Smooth muscle cell (in vitro differentiated cells): ENCODE data around the gene SEPTIN5. TPM values are rescaled to one million over a fixed set of nuclear protein-coding genes. Genes with fewer than 3 reads are reported as not detected.

Source experiments
- DNase-seq: peaks from one replicate; lab custom pipeline; 2025; ENCODE audit not compliant: unreplicated experiment; lab: John Stamatoyannopoulos, UW
- H2AFZ ChIP-seq: fragments of 200-600 bp; sonication (generic); 2 replicates; pipeline ENCODE4 v1.6.0; 2016; ENCODE audit warnings: antibody characterized with exemption, low read depth, mild to moderate bottlenecking
- H3F3A ChIP-seq: fragments of 200-600 bp; sonication (generic); 2 replicates; pipeline ENCODE4 v1.6.0; 2017; ENCODE audit warnings: antibody characterized with exemption, low read depth
- H3K27ac ChIP-seq: fragments of 200-600 bp; sonication (generic); 2 replicates; pipeline ENCODE4 v1.5.1; 2016; ENCODE audit warnings: low read depth, mild to moderate bottlenecking
- H3K27me3 ChIP-seq: fragments of 200-600 bp; sonication (generic); 2 replicates; pipeline ENCODE4 v1.6.1; 2016; ENCODE audit warnings: low read depth, mild to moderate bottlenecking
- H3K36me3 ChIP-seq: fragments of 200-600 bp; sonication (generic); 2 replicates; pipeline ENCODE4 v1.5.1; 2016; ENCODE audit warnings: low read depth
- H3K4me1 ChIP-seq: fragments of 200-600 bp; sonication (generic); 2 replicates; pipeline ENCODE4 v1.5.1; 2016; ENCODE audit warnings: low read depth
- H3K4me2 ChIP-seq: fragments of 200-600 bp; sonication (generic); 2 replicates; pipeline ENCODE4 v1.6.0; 2016; ENCODE audit warnings: mild to moderate bottlenecking
- H3K4me3 ChIP-seq: fragments of 200-600 bp; sonication (generic); 2 replicates; pipeline ENCODE4 v1.5.1; 2016; ENCODE audit warnings: mild to moderate bottlenecking
- H3K79me2 ChIP-seq: fragments of 200-600 bp; sonication (generic); 2 replicates; pipeline ENCODE4 v1.6.0; 2016; ENCODE audit warnings: low read depth, mild to moderate bottlenecking
- H3K9ac ChIP-seq: fragments of 200-600 bp; sonication (generic); 2 replicates; pipeline ENCODE4 v1.6.0; 2016; ENCODE audit warnings: low read depth
- H3K9me3 ChIP-seq: fragments of 200-600 bp; sonication (generic); replicated peaks from 2 replicates; pipeline ENCODE4 v1.5.1; 2016; ENCODE audit warnings: low read depth
- H4K20me1 ChIP-seq: fragments of 200-600 bp; sonication (generic); 2 replicates; pipeline ENCODE4 v1.6.0; 2016; ENCODE audit warnings: low read depth
- WGBS: methylation state at CpG from one replicate; pipeline ENCODE4 v1.1.7; 2016; ENCODE audit warnings: low lambda C conversion rate; 5-methylcytosine and 5-hydroxymethylcytosine counted together
- polyA plus RNA-seq: library from polyadenylated mRNA; unstranded; fragments of >200 nt; fragmentation: Nextera tagmentation; extraction: Ambion mirVana; gene quantifications from 2 replicates; pipeline ENCODE4 v1.2.1, GENCODE V29; 2016
- total RNA-seq: library from RNA; depleted of rRNA; stranded (reverse); fragments of >200 nt; gene quantifications from 2 replicates; pipeline ENCODE4 v1.2.3, GENCODE V29; 2014
- TF ChIP-seq, protein P1 (sequence below): fragments of 200-600 bp; sonication (generic); IDR thresholded peaks from 2 replicates; pipeline ENCODE4 v1.5.1; 2017; ENCODE audit warnings: borderline replicate concordance, mild to moderate bottlenecking, antibody characterized with exemption; ENCODE audit not compliant: insufficient read depth, poor library complexity, severe bottlenecking

Gene SEPTIN5
- total and polyA plus RNA-seq, 2 experiments from 2014 or later = 26.6 to 64.1 TPM

GRCh38 chr22:19713650-19714311 is 522 bp upstream of the SEPTIN5 start:
- no peak for DNase-seq
- H3K36me3 ChIP-seq = no peaks in the 10 kb centered on the region
- TF ChIP-seq, protein P1, sequence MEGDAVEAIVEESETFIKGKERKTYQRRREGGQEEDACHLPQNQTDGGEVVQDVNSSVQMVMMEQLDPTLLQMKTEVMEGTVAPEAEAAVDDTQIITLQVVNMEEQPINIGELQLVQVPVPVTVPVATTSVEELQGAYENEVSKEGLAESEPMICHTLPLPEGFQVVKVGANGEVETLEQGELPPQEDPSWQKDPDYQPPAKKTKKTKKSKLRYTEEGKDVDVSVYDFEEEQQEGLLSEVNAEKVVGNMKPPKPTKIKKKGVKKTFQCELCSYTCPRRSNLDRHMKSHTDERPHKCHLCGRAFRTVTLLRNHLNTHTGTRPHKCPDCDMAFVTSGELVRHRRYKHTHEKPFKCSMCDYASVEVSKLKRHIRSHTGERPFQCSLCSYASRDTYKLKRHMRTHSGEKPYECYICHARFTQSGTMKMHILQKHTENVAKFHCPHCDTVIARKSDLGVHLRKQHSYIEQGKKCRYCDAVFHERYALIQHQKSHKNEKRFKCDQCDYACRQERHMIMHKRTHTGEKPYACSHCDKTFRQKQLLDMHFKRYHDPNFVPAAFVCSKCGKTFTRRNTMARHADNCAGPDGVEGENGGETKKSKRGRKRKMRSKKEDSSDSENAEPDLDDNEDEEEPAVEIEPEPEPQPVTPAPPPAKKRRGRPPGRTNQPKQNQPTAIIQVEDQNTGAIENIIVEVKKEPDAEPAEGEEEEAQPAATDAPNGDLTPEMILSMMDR = no peak

DNA sequence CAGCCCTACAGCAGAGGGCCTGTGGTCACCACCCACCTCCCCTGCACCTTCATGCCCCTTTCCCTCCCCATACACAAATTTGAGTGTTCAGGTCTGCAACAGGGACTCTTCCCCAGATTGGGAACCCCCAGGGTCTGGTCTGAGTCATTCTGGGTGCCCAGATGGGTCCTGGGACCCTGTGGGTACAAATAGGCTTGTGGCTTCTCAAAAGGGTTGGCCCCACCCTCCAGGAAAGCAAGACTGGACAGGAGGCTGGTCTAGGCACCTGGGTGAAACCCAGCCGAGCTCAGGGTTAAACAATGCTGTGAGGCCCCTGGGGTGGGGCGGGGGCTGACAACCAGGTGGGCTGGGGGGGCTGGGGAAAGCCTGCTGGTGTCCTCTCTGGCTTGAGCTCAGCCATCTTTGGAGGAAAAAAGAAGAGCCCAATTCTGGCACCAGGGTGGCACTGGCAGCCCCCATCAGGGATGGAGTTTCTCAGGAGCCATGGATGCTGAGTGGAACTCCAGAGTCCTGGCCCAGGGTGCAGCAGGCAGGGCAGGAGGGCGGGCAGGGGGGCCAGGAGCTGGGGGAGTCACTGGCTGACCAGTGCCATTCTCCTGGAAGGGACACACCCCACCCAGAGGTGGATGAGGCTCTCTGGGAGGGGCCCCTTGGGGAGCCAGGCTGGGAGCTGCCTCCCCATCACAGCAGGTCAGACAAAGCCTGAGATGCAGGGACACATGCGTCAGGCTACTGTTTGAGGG is 1.1 kb downstream of the SEPTIN5 start:
- H3K27ac ChIP-seq = no peak overlapping the region
- peak overlapping the region; percentile 82 for H3K4me3 ChIP-seq
- H3K9ac ChIP-seq = peak overlapping the region; percentile 51
- peaks cover 4% of the 10 kb centered on the region for H3F3A ChIP-seq
- TF ChIP-seq, protein P1 = no peak
- H3K4me2 ChIP-seq = peak overlapping the region; percentile 98
- H3K79me2 ChIP-seq = no peaks in the 10 kb centered on the region
- peaks cover 16% of the 10 kb centered on the region for H3K4me1 ChIP-seq
- peaks cover 23% of the 10 kb centered on the region for H4K20me1 ChIP-seq
- no peak for DNase-seq
- H3K27me3 ChIP-seq = peaks cover 14% of the 10 kb centered on the region
- WGBS = 86% methylated on average over 4 of the region's 4 CpGs
- H3K9me3 ChIP-seq = no peaks in the 10 kb centered on the region
- H2AFZ ChIP-seq = no peak overlapping the region
- H3K36me3 ChIP-seq = no peaks in the 10 kb centered on the region

More at GRCh38 chr22:19713650-19714311, 522 bp upstream of the SEPTIN5 start:
- Histone ChIP-seq H2AFZ (peak overlapping the region; percentile 87), H3K27ac (no peak overlapping the region), H3K79me2 (no peaks in the 10 kb centered on the region), H3K4me1 (peaks cover 12% of the 10 kb centered on the region), H3K9me3 (no peaks in the 10 kb centered on the region), H4K20me1 (peaks cover 7% of the 10 kb centered on the region), H3K9ac (no peak overlapping the region), H3K4me2 (peak overlapping the region; percentile 91), H3K4me3 (peak overlapping the region; percentile 82), H3F3A (peaks cover 4% of the 10 kb centered on the region), H3K27me3 (no peaks in the 10 kb centered on the region)
- 46% methylated on average over 29 of the region's 38 CpGs for WGBS

GRCh38 chr22:19716041-19716828 is 1.9 kb downstream of the SEPTIN5 start:
- Histone ChIP-seq H4K20me1 (peaks cover 31% of the 10 kb centered on the region), H3K9me3 (no peaks in the 10 kb centered on the region), H3K36me3 (no peaks in the 10 kb centered on the region), H3K4me1 (peaks cover 16% of the 10 kb centered on the region), H3F3A (peaks cover 4% of the 10 kb centered on the region), H3K4me2 (no peak overlapping the region), H3K4me3 (no peak overlapping the region), H3K9ac (no peak overlapping the region), H3K27me3 (peaks cover 16% of the 10 kb centered on the region), H3K27ac (no peak overlapping the region), H2AFZ (no peak overlapping the region), H3K79me2 (no peaks in the 10 kb centered on the region)
- WGBS = 92% methylated on average over 11 of the region's 11 CpGs
- TF ChIP-seq, protein P1 = no peak
- no peak for DNase-seq
